RWPE2 (cell line): ENCODE results near the gene TBC1D9B.

ENCODE experiments used
- ATAC-seq: fragments of 200-7000 bp; cut with Tn5 transposase; 3 replicates; pipeline ENCODE4 v1.9.1; 2021; ENCODE audit warnings: low read depth
- DNase-seq: peaks from one replicate; pipeline ENCODE4 v3.0.0-alpha.2; 2020; ENCODE audit warnings: low spot score
- H3K27ac ChIP-seq: fragments of 450-650 bp; 2 replicates; pipeline ENCODE4 v1.5.1; 2017; ENCODE audit warnings: mild to moderate bottlenecking; ENCODE audit not compliant: poor library complexity, severe bottlenecking
- H3K27me3 ChIP-seq: fragments of 250-450 bp; sonication (Bioruptor Pico); 2 replicates; pipeline ENCODE4 v1.5.1; 2021; ENCODE audit warnings: mild to moderate bottlenecking, moderate library complexity; ENCODE audit not compliant: insufficient read depth, poor library complexity, severe bottlenecking
- H3K36me3 ChIP-seq: fragments of 250-450 bp; sonication (Bioruptor Pico); 2 replicates; pipeline ENCODE4 v1.5.1; 2020; ENCODE audit warnings: low read depth, mild to moderate bottlenecking, moderate library complexity
- H3K4me1 ChIP-seq: fragments of 250-450 bp; sonication (Bioruptor Pico); 2 replicates; pipeline ENCODE4 v1.5.1; 2021; ENCODE audit warnings: mild to moderate bottlenecking, moderate library complexity; ENCODE audit not compliant: insufficient read depth, poor library complexity, severe bottlenecking
- H3K4me3 ChIP-seq: fragments of 250-450 bp; sonication (Bioruptor Pico); 2 replicates; pipeline ENCODE4 v1.5.1; 2021; ENCODE audit warnings: mild to moderate bottlenecking, moderate library complexity; ENCODE audit not compliant: severe bottlenecking
- H3K9me3 ChIP-seq: fragments of 250-450 bp; sonication (Bioruptor Pico); 2 replicates; pipeline ENCODE4 v1.5.1; 2021; ENCODE audit warnings: mild to moderate bottlenecking, moderate library complexity; ENCODE audit not compliant: severe bottlenecking
- TF ChIP-seq, protein P1 (sequence below): fragments of 450-650 bp; IDR thresholded peaks from one replicate; pipeline ENCODE4 v1.5.1; 2017; ENCODE audit warnings: mild to moderate bottlenecking, moderate library complexity; ENCODE audit not compliant: poor library complexity, severe bottlenecking

Gene TBC1D9B

GRCh38 chr5:179904463-179905160 lies 3.1 kb downstream of the TBC1D9B start:
- no peaks in the 10 kb centered on the region for H3K9me3 ChIP-seq
- H3K27ac ChIP-seq: no peak overlapping the region
- peaks cover 6% of the 10 kb centered on the region for H3K4me1 ChIP-seq
- TF ChIP-seq, protein P1, sequence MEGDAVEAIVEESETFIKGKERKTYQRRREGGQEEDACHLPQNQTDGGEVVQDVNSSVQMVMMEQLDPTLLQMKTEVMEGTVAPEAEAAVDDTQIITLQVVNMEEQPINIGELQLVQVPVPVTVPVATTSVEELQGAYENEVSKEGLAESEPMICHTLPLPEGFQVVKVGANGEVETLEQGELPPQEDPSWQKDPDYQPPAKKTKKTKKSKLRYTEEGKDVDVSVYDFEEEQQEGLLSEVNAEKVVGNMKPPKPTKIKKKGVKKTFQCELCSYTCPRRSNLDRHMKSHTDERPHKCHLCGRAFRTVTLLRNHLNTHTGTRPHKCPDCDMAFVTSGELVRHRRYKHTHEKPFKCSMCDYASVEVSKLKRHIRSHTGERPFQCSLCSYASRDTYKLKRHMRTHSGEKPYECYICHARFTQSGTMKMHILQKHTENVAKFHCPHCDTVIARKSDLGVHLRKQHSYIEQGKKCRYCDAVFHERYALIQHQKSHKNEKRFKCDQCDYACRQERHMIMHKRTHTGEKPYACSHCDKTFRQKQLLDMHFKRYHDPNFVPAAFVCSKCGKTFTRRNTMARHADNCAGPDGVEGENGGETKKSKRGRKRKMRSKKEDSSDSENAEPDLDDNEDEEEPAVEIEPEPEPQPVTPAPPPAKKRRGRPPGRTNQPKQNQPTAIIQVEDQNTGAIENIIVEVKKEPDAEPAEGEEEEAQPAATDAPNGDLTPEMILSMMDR: no peak
- ATAC-seq (no peak), DNase-seq (no peak)
- peaks cover 62% of the 10 kb centered on the region for H3K36me3 ChIP-seq
- H3K27me3 ChIP-seq: no peaks in the 10 kb centered on the region
- no peak overlapping the region for H3K4me3 ChIP-seq

GRCh38 chr5:179902763-179903158 lies 4.9 kb downstream of the TBC1D9B start:
- Histone ChIP-seq H3K27ac (no peak overlapping the region), H3K9me3 (no peaks in the 10 kb centered on the region), H3K27me3 (no peaks in the 10 kb centered on the region), H3K36me3 (peaks cover 80% of the 10 kb centered on the region), H3K4me3 (no peak overlapping the region), H3K4me1 (peaks cover 6% of the 10 kb centered on the region)
- ATAC-seq: no peak
- DNase-seq: no peak
- TF ChIP-seq, protein P1: no peak

GRCh38 chr5:179901915-179902762 lies 5.6 kb downstream of the TBC1D9B start:
- no peak for DNase-seq
- H3K27ac ChIP-seq: no peak overlapping the region
- peaks cover 6% of the 10 kb centered on the region for H3K4me1 ChIP-seq
- H3K36me3 ChIP-seq: peaks cover 87% of the 10 kb centered on the region
- no peak for ATAC-seq
- no peaks in the 10 kb centered on the region for H3K9me3 ChIP-seq
- TF ChIP-seq, protein P1: no peak
- H3K27me3 ChIP-seq: no peaks in the 10 kb centered on the region
- no peak overlapping the region for H3K4me3 ChIP-seq

DNA sequence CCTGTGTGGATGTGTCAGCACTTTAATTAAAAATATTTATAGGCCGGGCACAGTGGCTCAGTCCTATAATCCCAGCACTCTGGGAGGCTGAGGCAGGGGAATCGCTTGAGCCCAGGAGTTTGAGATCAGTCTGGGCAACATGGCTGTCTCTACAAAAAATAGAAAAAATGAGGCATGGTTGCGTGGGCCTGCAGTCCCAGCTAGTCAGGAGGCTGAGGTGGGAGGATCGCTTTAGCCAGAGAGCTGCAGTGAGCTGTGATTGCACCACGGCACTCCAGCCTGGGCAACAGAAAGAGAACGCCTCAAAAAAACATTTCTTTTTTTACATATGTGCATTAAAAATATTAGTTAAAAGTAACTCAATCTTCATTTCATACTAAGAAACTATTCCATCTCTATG lies 6.2 kb downstream of the TBC1D9B start:
- H3K27ac ChIP-seq: no peak overlapping the region
- H3K4me1 ChIP-seq: peaks cover 4% of the 10 kb centered on the region
- ATAC-seq: no peak
- H3K36me3 ChIP-seq: peaks cover 93% of the 10 kb centered on the region
- DNase-seq: no peak
- TF ChIP-seq, protein P1: no peak
- H3K9me3 ChIP-seq: no peaks in the 10 kb centered on the region
- no peak overlapping the region for H3K4me3 ChIP-seq
- H3K27me3 ChIP-seq: no peaks in the 10 kb centered on the region
